Mesendoderm (in vitro differentiated cells): ENCODE data around the gene RALBP1. TPM values are rescaled to one million over a fixed set of nuclear protein-coding genes. Genes with fewer than 3 reads are reported as not detected.

Experiments
- small RNA-seq: library from polyadenylated mRNA; stranded (forward); fragments of <200 nt; extraction: miRNeasy Mini kit (QIAGEN cat#:217004); gene quantifications from one replicate; pipeline ENCODE3, GENCODE V24; 2013; ENCODE audit not compliant: insufficient read depth

The RALBP1 gene

Small RNAs within 50 kb of the gene (small RNA-seq; reads per million reads assigned to genes)
- not detected for gene RNU2-27P
